Caco-2 (cell line): ENCODE measurements around the gene FAM9C. TPM values are rescaled to one million over a fixed set of nuclear protein-coding genes. Genes with fewer than 3 reads are reported as not detected.

Experiments used
- BruUV-seq: library from RNA; stranded (reverse); fragments of 400-500 nt; replicated peaks from 2 replicates; lab custom pipeline; 2021; lab: Mats Ljungman, UMichigan
- CTCF ChIA-PET: fragments of 300-600 bp; sonication (Branson Sonifier 250); formaldehyde crosslinking; loops from one replicate; lab custom pipeline; 2022; ENCODE audit warnings: antibody characterized with exemption; lab: Charles Lee
- POLR2A ChIA-PET: fragments of 300-600 bp; sonication (Branson Sonifier 250); formaldehyde crosslinking; loops from one replicate; lab custom pipeline; 2022; ENCODE audit warnings: antibody characterized with exemption; lab: Charles Lee
- DNase-seq, 2 experiments: peaks; one replicate each; pipeline versions ENCODE4 v3.0.0 to v3.0.0-alpha.2; 2020 to 2022
- H3K27me3 ChIP-seq: replicated peaks from 2 replicates; pipeline ENCODE4 v1.6.0; 2011; ENCODE audit warnings: low read length; ENCODE audit not compliant: control insufficient read depth, insufficient read depth
- H3K36me3 ChIP-seq: 2 replicates; pipeline ENCODE4 v1.5.1; 2011; ENCODE audit warnings: low read length; ENCODE audit not compliant: control insufficient read depth, insufficient read depth
- H3K4me1 ChIP-seq: fragments of 250-450 bp; sonication (Bioruptor Pico); 2 replicates; pipeline ENCODE4 v1.5.1; 2020; ENCODE audit warnings: mild to moderate bottlenecking
- H3K4me3 ChIP-seq: 2 replicates; pipeline ENCODE4 v1.5.1; 2011; ENCODE audit warnings: low read depth, mild to moderate bottlenecking, control low read depth, low read length
- H3K9me3 ChIP-seq: fragments of 250-450 bp; sonication (Bioruptor Pico); 2 replicates; pipeline ENCODE4 v1.5.1; 2020; ENCODE audit warnings: mild to moderate bottlenecking, moderate library complexity
- H3K27ac Mint-ChIP-seq: one replicate; pipeline ENCODE4 v1.8.0; 2022; ENCODE audit warnings: mixed read lengths; ENCODE audit not compliant: unreplicated experiment
- H3K27me3 Mint-ChIP-seq: one replicate; pipeline ENCODE4 v1.8.0; 2022; ENCODE audit warnings: mixed read lengths; ENCODE audit not compliant: insufficient read depth, unreplicated experiment
- H3K36me3 Mint-ChIP-seq: one replicate; pipeline ENCODE4 v1.8.0; 2022; ENCODE audit warnings: mild to moderate bottlenecking, mixed read lengths; ENCODE audit not compliant: insufficient read depth, unreplicated experiment
- H3K4me1 Mint-ChIP-seq: one replicate; pipeline ENCODE4 v1.8.0; 2022; ENCODE audit warnings: low read depth, mixed read lengths; ENCODE audit not compliant: unreplicated experiment
- H3K4me3 Mint-ChIP-seq: one replicate; pipeline ENCODE4 v1.8.0; 2022; ENCODE audit warnings: mild to moderate bottlenecking, moderate library complexity, mixed read lengths; ENCODE audit not compliant: unreplicated experiment
- H3K9me3 Mint-ChIP-seq: one replicate; pipeline ENCODE4 v1.8.0; 2022; ENCODE audit warnings: mixed read lengths; ENCODE audit not compliant: unreplicated experiment
- intact Hi-C: fragments of 100-400 bp; cut with micrococcal nuclease; formaldehyde crosslinking; loops from one replicate; pipeline ENCODE4 v1.10.0; 2022; ENCODE audit not compliant: unreplicated experiment
- total RNA-seq: library from RNA; stranded (reverse); gene quantifications from 2 replicates; pipeline ENCODE4 v1.2.3, GENCODE V29; 2022
- TF ChIP-seq, protein P1 (sequence below), 2 experiments: fragments of 200-600 bp in 1 of 2; IDR thresholded peaks; 1 replicate in 1 of 2; 2 replicates in 1 of 2; pipeline versions ENCODE4 v1.5.1 to v1.8.0; 2011 to 2022; ENCODE audit warnings: antibody characterized with exemption in 1 of 2, control low read depth in 1 of 2, inconsistent platforms in 1 of 2, low read depth in 1 of 2, low read length in 1 of 2, mild to moderate bottlenecking in 1 of 2, moderate library complexity in 1 of 2; ENCODE audit not compliant: insufficient read depth in 1 of 2, severe bottlenecking in 1 of 2, unreplicated experiment in 1 of 2

Gene FAM9C
- total RNA-seq, 1 experiment from 2014 or later = not detected

DNA sequence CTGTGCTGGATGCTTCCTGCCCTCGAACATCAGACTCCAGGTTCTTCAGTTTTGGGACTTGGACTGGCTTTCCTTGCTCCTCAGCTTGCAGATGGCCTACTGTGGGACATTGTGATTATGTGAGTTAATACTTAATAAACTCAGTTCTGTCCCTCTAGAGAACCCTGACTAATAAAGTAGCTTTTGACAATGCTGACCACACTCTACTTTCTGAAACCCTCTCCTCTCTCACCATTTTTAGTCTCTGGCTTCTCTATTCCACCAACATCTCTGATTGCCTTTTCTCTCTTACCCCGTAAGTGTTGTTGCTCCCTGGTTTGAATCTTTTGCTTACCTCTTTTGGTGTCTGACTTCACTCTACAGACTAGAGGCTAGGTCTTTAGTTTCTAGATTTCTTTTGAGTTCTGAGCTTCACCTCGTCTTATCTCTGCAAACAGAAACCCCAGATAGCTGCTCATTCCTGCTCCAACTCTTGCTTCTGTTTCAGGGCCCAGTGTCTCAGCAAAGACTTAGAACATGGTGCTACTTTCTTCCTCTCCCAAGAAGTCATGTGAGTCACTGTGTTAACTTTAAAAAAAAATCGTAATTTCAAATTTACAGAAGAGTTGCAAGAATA is 58.1 kb downstream of the FAM9C start:
- BruUV-seq = no TSS peak
- Mint-ChIP-seq H3K27ac (peak overlapping the region; percentile 47), H3K4me3 (no peak overlapping the region), H3K4me1 (peaks cover 18% of the 10 kb centered on the region), H3K9me3 (peaks cover 10% of the 10 kb centered on the region), H3K27me3 (no peaks in the 10 kb centered on the region), H3K36me3 (peaks cover 6% of the 10 kb centered on the region)
- ChIA-PET CTCF (no interaction called here), POLR2A (no interaction called here)
- Histone ChIP-seq H3K9me3 (no peaks in the 10 kb centered on the region), H3K27me3 (no peaks in the 10 kb centered on the region), H3K36me3 (no peaks in the 10 kb centered on the region), H3K4me3 (no peak overlapping the region), H3K4me1 (peaks cover 26% of the 10 kb centered on the region)
- intact Hi-C loops = no loop called here
- TF ChIP-seq, protein P1, sequence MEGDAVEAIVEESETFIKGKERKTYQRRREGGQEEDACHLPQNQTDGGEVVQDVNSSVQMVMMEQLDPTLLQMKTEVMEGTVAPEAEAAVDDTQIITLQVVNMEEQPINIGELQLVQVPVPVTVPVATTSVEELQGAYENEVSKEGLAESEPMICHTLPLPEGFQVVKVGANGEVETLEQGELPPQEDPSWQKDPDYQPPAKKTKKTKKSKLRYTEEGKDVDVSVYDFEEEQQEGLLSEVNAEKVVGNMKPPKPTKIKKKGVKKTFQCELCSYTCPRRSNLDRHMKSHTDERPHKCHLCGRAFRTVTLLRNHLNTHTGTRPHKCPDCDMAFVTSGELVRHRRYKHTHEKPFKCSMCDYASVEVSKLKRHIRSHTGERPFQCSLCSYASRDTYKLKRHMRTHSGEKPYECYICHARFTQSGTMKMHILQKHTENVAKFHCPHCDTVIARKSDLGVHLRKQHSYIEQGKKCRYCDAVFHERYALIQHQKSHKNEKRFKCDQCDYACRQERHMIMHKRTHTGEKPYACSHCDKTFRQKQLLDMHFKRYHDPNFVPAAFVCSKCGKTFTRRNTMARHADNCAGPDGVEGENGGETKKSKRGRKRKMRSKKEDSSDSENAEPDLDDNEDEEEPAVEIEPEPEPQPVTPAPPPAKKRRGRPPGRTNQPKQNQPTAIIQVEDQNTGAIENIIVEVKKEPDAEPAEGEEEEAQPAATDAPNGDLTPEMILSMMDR (IDR thresholded peaks at IDR 0.05; ENCODE audit: insufficient read depth in 1 of 2, low read depth in 1 of 2, low read length in 1 of 2, severe bottlenecking in 1 of 2, unreplicated experiment in 1 of 2) = no peak
- no peak for DNase-seq

Other genes starting within 250 kb of the FAM9C start
- 0.45 and 0.63 TPM in 2 replicates for gene TLR7, start 177.5 kb downstream of the FAM9C start, total RNA-seq
- gene TLR8, start 138.0 kb downstream of the FAM9C start, total RNA-seq = not detected in 2 replicates
- gene TMSB4X, start 69.5 kb downstream of the FAM9C start, total RNA-seq = 1,007 and 1,095 TPM in 2 replicates